OCI-LY1 (cell line): Measurements from ENCODE around the gene CACNB2.

Source experiments
- H2AFZ ChIP-seq: fragments of 200-600 bp; sonication (generic), shearing (Covaris generic); 2 replicates; pipeline ENCODE4 v1.6.0; 2014; ENCODE audit warnings: antibody characterized with exemption, mild to moderate bottlenecking, low read length
- H3F3A ChIP-seq: fragments of 200-600 bp; sonication (generic), shearing (Covaris generic); 2 replicates; pipeline ENCODE4 v1.6.0; 2014; ENCODE audit warnings: mild to moderate bottlenecking, antibody characterized with exemption, low read length, moderate library complexity; ENCODE audit not compliant: insufficient read depth
- H3K27ac ChIP-seq: fragments of 200-600 bp; sonication (generic); 2 replicates; pipeline ENCODE4 v1.5.1; 2014; ENCODE audit warnings: low read length, mixed run types, mild to moderate bottlenecking, low read depth; ENCODE audit not compliant: poor library complexity, severe bottlenecking
- H3K27me3 ChIP-seq: fragments of 200-600 bp; sonication (generic); 2 replicates; pipeline ENCODE4 v1.6.0; 2014; ENCODE audit warnings: antibody characterized with exemption, mild to moderate bottlenecking, low read length, moderate library complexity; ENCODE audit not compliant: insufficient read depth
- H3K36me3 ChIP-seq: fragments of 200-600 bp; sonication (generic); 2 replicates; pipeline ENCODE4 v1.6.1; 2014; ENCODE audit warnings: mild to moderate bottlenecking, antibody characterized with exemption, low read length, moderate library complexity, mixed read lengths; ENCODE audit not compliant: insufficient read depth
- H3K4me1 ChIP-seq: fragments of 200-600 bp; sonication (generic); 2 replicates; pipeline ENCODE4 v1.5.1; 2014; ENCODE audit warnings: mild to moderate bottlenecking, low read length, moderate library complexity; ENCODE audit not compliant: insufficient read depth, severe bottlenecking
- H3K4me2 ChIP-seq: fragments of 200-600 bp; sonication (generic), shearing (Covaris generic); 2 replicates; pipeline ENCODE4 v1.6.1; 2014; ENCODE audit warnings: low read length
- H3K4me3 ChIP-seq: fragments of 200-600 bp; sonication (generic); 2 replicates; pipeline ENCODE4 v1.5.1; 2014; ENCODE audit warnings: low read length, low read depth, mild to moderate bottlenecking, mixed read lengths; ENCODE audit not compliant: poor library complexity, severe bottlenecking
- H3K79me2 ChIP-seq: fragments of 200-600 bp; shearing (Covaris generic); 2 replicates; pipeline ENCODE4 v1.6.1; 2016; ENCODE audit warnings: mixed run types, low read length, mixed read lengths; ENCODE audit not compliant: insufficient read depth
- H3K9ac ChIP-seq: fragments of 200-600 bp; sonication (generic), shearing (Covaris generic); 2 replicates; pipeline ENCODE4 v1.6.1; 2014; ENCODE audit warnings: mild to moderate bottlenecking, low read length, mixed read lengths
- H3K9me2 ChIP-seq: fragments of 200-600 bp; sonication (generic), shearing (Covaris generic); 2 replicates; pipeline ENCODE4 v1.6.1; 2014; ENCODE audit warnings: low read depth, mild to moderate bottlenecking, low read length, mixed read lengths
- H3K9me3 ChIP-seq: fragments of 200-600 bp; shearing (Covaris generic); 2 replicates; pipeline ENCODE4 v1.6.1; 2014; ENCODE audit warnings: low read length, mixed read lengths
- H4K20me1 ChIP-seq: fragments of 200-600 bp; sonication (generic), shearing (Covaris generic); 2 replicates; pipeline ENCODE4 v1.6.0; 2016; ENCODE audit warnings: mild to moderate bottlenecking, low read length; ENCODE audit not compliant: insufficient read depth
- EZH2 ChIP-seq: fragments of 200-600 bp; sonication (generic), shearing (Covaris generic); IDR thresholded peaks from 2 replicates; pipeline ENCODE4 v1.8.0; 2017; ENCODE audit warnings: borderline replicate concordance, mixed run types, mild to moderate bottlenecking, antibody characterized with exemption, low read length, moderate library complexity, mixed read lengths
- TF ChIP-seq, protein P1 (sequence below): fragments of 200-600 bp; sonication (generic), shearing (Covaris generic); IDR thresholded peaks from 2 replicates; pipeline ENCODE4 v1.5.1; 2017; ENCODE audit warnings: mild to moderate bottlenecking, antibody characterized with exemption, low read length, moderate library complexity, mixed read lengths

The CACNB2 gene

DNA sequence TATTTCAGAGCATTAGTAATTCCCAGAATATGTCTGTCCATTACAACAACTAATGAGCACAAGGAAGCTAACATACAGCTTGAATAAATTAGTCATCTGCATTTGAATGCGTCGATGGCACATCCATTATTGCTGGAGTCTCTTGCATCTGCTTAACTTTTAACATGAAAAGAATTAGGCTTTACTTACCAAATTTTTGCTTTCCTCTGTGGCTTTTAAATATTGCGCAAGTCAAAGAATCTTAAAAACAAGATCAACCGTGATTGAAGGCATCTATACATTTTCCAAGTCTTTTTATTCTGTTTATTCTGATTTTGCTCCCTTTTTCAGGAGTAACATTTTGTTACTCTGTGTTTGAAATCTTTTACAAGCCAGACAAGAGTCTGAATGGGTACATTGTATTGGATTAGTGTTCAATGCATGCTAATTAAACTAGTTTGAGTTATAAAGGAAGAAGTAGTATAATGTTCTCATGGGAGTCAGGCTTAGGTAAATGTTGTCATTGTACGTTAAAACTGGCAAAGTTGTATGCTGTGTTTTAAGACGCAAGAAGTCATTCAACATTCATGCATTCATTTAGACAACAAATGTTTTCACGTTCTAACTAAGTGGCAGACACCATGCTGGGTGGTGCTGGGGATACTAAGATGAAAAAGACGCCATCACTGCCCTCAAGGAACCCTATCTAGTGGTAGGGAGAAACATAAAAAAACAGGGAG is 4.0 kb upstream of the CACNB2 start:
- Histone ChIP-seq H3K27ac (no peak overlapping the region), H3K79me2 (no peaks in the 10 kb centered on the region), H3K27me3 (no peaks in the 10 kb centered on the region), H3K9me3 (no peaks in the 10 kb centered on the region), H3K9me2 (no peaks in the 10 kb centered on the region), H3K4me3 (no peak overlapping the region), H4K20me1 (no peaks in the 10 kb centered on the region), H3K4me2 (no peak overlapping the region), H3K9ac (no peak overlapping the region), H3F3A (no peaks in the 10 kb centered on the region; the same call in 1 of the 2 replicates), H3K36me3 (no peaks in the 10 kb centered on the region), H2AFZ (no peak overlapping the region), H3K4me1 (no peaks in the 10 kb centered on the region)
- TF ChIP-seq EZH2, result no peak
- TF ChIP-seq, protein P1, sequence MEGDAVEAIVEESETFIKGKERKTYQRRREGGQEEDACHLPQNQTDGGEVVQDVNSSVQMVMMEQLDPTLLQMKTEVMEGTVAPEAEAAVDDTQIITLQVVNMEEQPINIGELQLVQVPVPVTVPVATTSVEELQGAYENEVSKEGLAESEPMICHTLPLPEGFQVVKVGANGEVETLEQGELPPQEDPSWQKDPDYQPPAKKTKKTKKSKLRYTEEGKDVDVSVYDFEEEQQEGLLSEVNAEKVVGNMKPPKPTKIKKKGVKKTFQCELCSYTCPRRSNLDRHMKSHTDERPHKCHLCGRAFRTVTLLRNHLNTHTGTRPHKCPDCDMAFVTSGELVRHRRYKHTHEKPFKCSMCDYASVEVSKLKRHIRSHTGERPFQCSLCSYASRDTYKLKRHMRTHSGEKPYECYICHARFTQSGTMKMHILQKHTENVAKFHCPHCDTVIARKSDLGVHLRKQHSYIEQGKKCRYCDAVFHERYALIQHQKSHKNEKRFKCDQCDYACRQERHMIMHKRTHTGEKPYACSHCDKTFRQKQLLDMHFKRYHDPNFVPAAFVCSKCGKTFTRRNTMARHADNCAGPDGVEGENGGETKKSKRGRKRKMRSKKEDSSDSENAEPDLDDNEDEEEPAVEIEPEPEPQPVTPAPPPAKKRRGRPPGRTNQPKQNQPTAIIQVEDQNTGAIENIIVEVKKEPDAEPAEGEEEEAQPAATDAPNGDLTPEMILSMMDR, result no peak

DNA sequence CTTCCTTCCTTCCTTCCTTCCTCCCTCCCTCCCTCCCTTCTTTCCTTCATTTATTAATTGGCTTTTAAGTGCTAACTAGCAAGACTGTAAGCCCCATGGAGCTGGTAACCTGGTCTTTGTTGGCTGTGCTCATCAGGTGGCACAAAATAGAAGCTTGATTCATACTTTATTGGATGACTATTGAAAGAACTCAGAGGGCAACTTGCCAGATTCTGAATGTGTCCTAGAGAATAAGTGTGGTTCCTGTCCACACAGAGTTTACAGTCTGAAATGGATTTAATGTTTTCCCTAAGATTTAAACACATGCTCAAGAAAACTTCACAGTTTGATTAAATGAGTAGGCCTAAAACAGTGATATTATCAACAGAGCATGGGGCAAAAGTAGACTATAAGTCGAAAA is 3.1 kb upstream of the CACNB2 start:
- no peak overlapping the region for H3K4me3 ChIP-seq
- H3K27me3 ChIP-seq, result no peaks in the 10 kb centered on the region
- TF ChIP-seq EZH2, result no peak
- TF ChIP-seq, protein P1, result no peak
- H3K9ac ChIP-seq, result no peak overlapping the region
- no peak overlapping the region for H2AFZ ChIP-seq
- no peaks in the 10 kb centered on the region for H3K9me2 ChIP-seq
- no peaks in the 10 kb centered on the region for H3K9me3 ChIP-seq
- no peaks in the 10 kb centered on the region for H3F3A ChIP-seq
- H3K27ac ChIP-seq, result no peak overlapping the region
- no peaks in the 10 kb centered on the region for H3K4me1 ChIP-seq
- H3K36me3 ChIP-seq, result no peaks in the 10 kb centered on the region
- H3K79me2 ChIP-seq, result no peaks in the 10 kb centered on the region
- no peak overlapping the region for H3K4me2 ChIP-seq
- no peaks in the 10 kb centered on the region for H4K20me1 ChIP-seq

DNA sequence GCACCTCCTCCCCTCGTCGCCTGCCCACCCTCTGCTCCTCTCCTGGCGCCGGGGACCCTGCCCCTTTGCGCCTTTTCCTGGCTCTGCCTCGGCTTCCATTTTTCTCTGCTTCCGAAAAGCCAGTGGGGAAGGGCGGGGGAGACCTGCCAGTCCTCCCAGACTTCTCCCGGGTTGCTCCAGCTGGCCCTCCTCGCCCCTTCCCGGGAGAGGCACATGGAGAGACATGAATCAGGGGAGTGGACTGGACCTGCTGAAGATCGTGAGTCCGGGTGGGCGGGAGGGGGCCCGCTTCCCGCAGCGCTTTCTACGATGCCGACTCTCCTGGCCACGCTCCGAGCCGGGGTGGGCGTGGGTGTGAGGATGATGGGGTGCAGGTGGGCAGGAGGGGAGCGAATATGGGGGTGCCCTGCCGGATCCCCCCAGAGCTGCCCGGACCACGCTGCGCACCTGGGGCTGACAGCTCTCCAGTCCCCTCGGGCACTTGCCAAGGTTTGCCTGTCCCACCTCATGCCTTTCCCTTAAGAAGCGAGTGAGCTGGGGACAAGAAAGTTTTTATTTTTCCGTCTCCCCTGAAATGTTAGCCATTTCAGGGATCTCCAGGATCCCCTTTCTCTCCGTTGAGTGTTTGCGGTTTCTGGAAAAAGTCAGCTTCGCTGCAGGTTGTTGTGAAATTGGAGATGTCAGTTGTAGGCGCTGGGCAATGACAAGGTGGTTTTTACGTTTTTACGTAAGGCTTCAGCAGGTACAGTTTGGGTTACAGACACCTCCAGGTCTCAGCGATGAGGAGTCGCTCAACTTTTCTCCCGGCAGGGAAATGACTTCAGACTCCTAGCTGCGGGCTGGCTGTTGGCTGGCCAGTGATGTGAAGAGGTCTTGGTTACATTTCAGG is 977 bp downstream of the CACNB2 start:
- Histone ChIP-seq H3K79me2 (no peaks in the 10 kb centered on the region), H3K36me3 (no peaks in the 10 kb centered on the region), H3K27me3 (no peaks in the 10 kb centered on the region), H2AFZ (no peak overlapping the region), H3K4me2 (no peak overlapping the region), H3K9me2 (no peaks in the 10 kb centered on the region), H4K20me1 (no peaks in the 10 kb centered on the region), H3F3A (no peaks in the 10 kb centered on the region), H3K4me3 (no peak overlapping the region), H3K4me1 (no peaks in the 10 kb centered on the region), H3K27ac (no peak overlapping the region), H3K9ac (no peak overlapping the region), H3K9me3 (no peaks in the 10 kb centered on the region)
- TF ChIP-seq, protein P1, result no peak
- TF ChIP-seq EZH2, result no peak
